Glutamatergic neuron (in vitro differentiated cells): ENCODE measurements around the gene PPP1CB. TPM values are rescaled to one million over a fixed set of nuclear protein-coding genes. Genes with fewer than 3 reads are reported as not detected.
"Not testable (repeated sequence)": the region's sequence is repeated elsewhere in the genome, so short reads cannot be mapped to it uniquely, and the experiment has no call there.

Experiments used
- DNase-seq: peaks from one replicate; pipeline ENCODE4 v3.0.0; 2022
- H3K27ac Mint-ChIP-seq: one replicate; pipeline ENCODE4 v1.8.0; 2020; ENCODE audit warnings: mild to moderate bottlenecking, mixed read lengths, inconsistent platforms; ENCODE audit not compliant: unreplicated experiment
- H3K27me3 Mint-ChIP-seq: one replicate; pipeline ENCODE4 v1.8.0; 2020; ENCODE audit warnings: mild to moderate bottlenecking, moderate library complexity, mixed read lengths, inconsistent platforms; ENCODE audit not compliant: unreplicated experiment
- H3K36me3 Mint-ChIP-seq: one replicate; pipeline ENCODE4 v1.8.0; 2020; ENCODE audit warnings: mild to moderate bottlenecking, mixed read lengths, inconsistent platforms; ENCODE audit not compliant: unreplicated experiment
- H3K4me1 Mint-ChIP-seq: one replicate; pipeline ENCODE4 v1.8.0; 2020; ENCODE audit warnings: mild to moderate bottlenecking, low read depth, mixed read lengths, inconsistent platforms; ENCODE audit not compliant: unreplicated experiment
- H3K4me3 Mint-ChIP-seq: one replicate; pipeline ENCODE4 v1.8.0; 2020; ENCODE audit warnings: mild to moderate bottlenecking, mixed read lengths, inconsistent platforms; ENCODE audit not compliant: unreplicated experiment
- H3K9me3 Mint-ChIP-seq: one replicate; pipeline ENCODE4 v1.8.0; 2020; ENCODE audit warnings: mild to moderate bottlenecking, moderate library complexity, mixed read lengths, inconsistent platforms; ENCODE audit not compliant: unreplicated experiment
- CTCF ChIP-seq: fragments of 200-600 bp; sonication (generic); IDR thresholded peaks from one replicate; pipeline ENCODE4 v1.5.0; 2021; ENCODE audit not compliant: partially characterized antibody, unreplicated experiment
- total RNA-seq: library from RNA; stranded (reverse); fragmentation: NEBNext Ultra II Directional; extraction: Animal tissue kit (Norgen Biotek cat#: 25700); gene quantifications from one replicate; pipeline ENCODE4 v1.2.1, GENCODE V29; 2021; ENCODE audit not compliant: unreplicated experiment

PPP1CB gene
- total RNA-seq, 1 donor from 2014 or later = 144 TPM

- no peaks in the 10 kb centered on the region for H3K36me3 Mint-ChIP-seq
- no peak overlapping the region for H3K27ac Mint-ChIP-seq
- no peak overlapping the region for H3K4me3 Mint-ChIP-seq
- H3K9me3 Mint-ChIP-seq = no peaks in the 10 kb centered on the region
- no peaks in the 10 kb centered on the region for H3K27me3 Mint-ChIP-seq
- H3K4me1 Mint-ChIP-seq = no peaks in the 10 kb centered on the region
- DNase-seq = no peak
- TF ChIP-seq CTCF = no peak
Observed at GRCh38 chr2:28729698-28730097, 21.9 kb upstream of the PPP1CB start.

GRCh38 chr2:28730641-28731146 lies 20.9 kb upstream of the PPP1CB start:
- no peaks in the 10 kb centered on the region for H3K4me1 Mint-ChIP-seq
- no peaks in the 10 kb centered on the region for H3K27me3 Mint-ChIP-seq
- no peaks in the 10 kb centered on the region for H3K36me3 Mint-ChIP-seq
- TF ChIP-seq CTCF = no peak
- no peak overlapping the region for H3K4me3 Mint-ChIP-seq
- H3K27ac Mint-ChIP-seq = no peak overlapping the region
- DNase-seq = no peak
- H3K9me3 Mint-ChIP-seq = no peaks in the 10 kb centered on the region

- H3K4me3 Mint-ChIP-seq = no peak overlapping the region
- peaks cover 9% of the 10 kb centered on the region for H3K36me3 Mint-ChIP-seq
- no peak overlapping the region for H3K27ac Mint-ChIP-seq
- peaks cover 3% of the 10 kb centered on the region for H3K27me3 Mint-ChIP-seq
- DNase-seq = no peak
- no peaks in the 10 kb centered on the region for H3K4me1 Mint-ChIP-seq
- TF ChIP-seq CTCF = no peak
- H3K9me3 Mint-ChIP-seq = peaks cover 5% of the 10 kb centered on the region
Observed at GRCh38 chr2:28735511-28735910, 16.1 kb upstream of the PPP1CB start.

GRCh38 chr2:28736034-28736433 lies 15.6 kb upstream of the PPP1CB start:
- H3K27ac Mint-ChIP-seq = no peak overlapping the region
- H3K36me3 Mint-ChIP-seq = peaks cover 9% of the 10 kb centered on the region
- no peak for TF ChIP-seq CTCF

GRCh38 chr2:28737655-28738054 lies 14.0 kb upstream of the PPP1CB start:
- Mint-ChIP-seq H3K27ac (no peak overlapping the region), H3K36me3 (peaks cover 14% of the 10 kb centered on the region), H3K4me1 (no peaks in the 10 kb centered on the region), H3K9me3 (peaks cover 7% of the 10 kb centered on the region), H3K4me3 (no peak overlapping the region), H3K27me3 (peaks cover 3% of the 10 kb centered on the region)
- DNase-seq = no peak
- TF ChIP-seq CTCF = no peak

More at GRCh38 chr2:28736034-28736433, 15.6 kb upstream of the PPP1CB start:
- DNase-seq = no peak
- Mint-ChIP-seq H3K9me3 (peaks cover 5% of the 10 kb centered on the region), H3K27me3 (peaks cover 3% of the 10 kb centered on the region), H3K4me1 (no peaks in the 10 kb centered on the region), H3K4me3 (no peak overlapping the region)

- H3K27ac Mint-ChIP-seq, H3K27me3 Mint-ChIP-seq, DNase-seq, H3K4me3 Mint-ChIP-seq, H3K9me3 Mint-ChIP-seq, H3K4me1 Mint-ChIP-seq: not testable (repeated sequence)
- peaks cover 14% of the 10 kb centered on the region for H3K36me3 Mint-ChIP-seq
Observed at GRCh38 chr2:28742619-28743018, 9.0 kb upstream of the PPP1CB start.
